HEK293 (cell line): ENCODE results near the gene ZNF83.
A peak's percentile ranks its signal among the peaks of the same experiment; 100 is the strongest.

Experiments used
- CTCF ChIA-PET: fragments of 350-600 bp; formaldehyde crosslinking; extraction: SDS; loops from one replicate; lab custom pipeline; 2021; ENCODE audit warnings: antibody characterized with exemption; lab: Yijun Ruan, JAX
- POLR2A ChIA-PET: fragments of 300-600 bp; formaldehyde crosslinking; extraction: SDS; loops from one replicate; lab custom pipeline; 2020; ENCODE audit warnings: antibody characterized with exemption, inconsistent platforms; lab: Yijun Ruan, JAX
- H3K27ac ChIP-seq: fragments of 200-500 bp; sonication (Bioruptor generic); 2 replicates; pipeline ENCODE4 v1.5.1; 2014; ENCODE audit warnings: low read depth, low read length, control low read depth, inconsistent platforms; ENCODE audit errors: extremely low read depth
- H3K36me3 ChIP-seq, 2 experiments: fragments of 200-500 bp in 1 of 2; sonication (Bioruptor generic) in 1 of 2; 1 replicate in 1 of 2; 2 replicates in 1 of 2; pipeline ENCODE4 v1.5.1; 2014 to 2017; ENCODE audit warnings: inconsistent platforms in 2 of 2, low read length in 2 of 2; ENCODE audit not compliant: control insufficient read depth in 2 of 2, insufficient read depth in 1 of 2
- H3K4me1 ChIP-seq: fragments of 200-500 bp; sonication (Bioruptor generic); 2 replicates; pipeline ENCODE4 v1.5.1; 2014; ENCODE audit warnings: mild to moderate bottlenecking, low read length, inconsistent platforms; ENCODE audit not compliant: control insufficient read depth, insufficient read depth
- H3K4me3 ChIP-seq: 2 replicates; pipeline ENCODE4 v1.5.1; 2011; ENCODE audit warnings: low read depth, mild to moderate bottlenecking, control low read depth, low read length, moderate library complexity
- H3K9me3 ChIP-seq: fragments of 200-500 bp; sonication (Bioruptor generic); 2 replicates; pipeline ENCODE4 v1.5.1; 2014; ENCODE audit warnings: low read depth, low read length, inconsistent platforms; ENCODE audit not compliant: control insufficient read depth, insufficient read depth
- BCL11A ChIP-seq: fragments of 450-650 bp; formaldehyde crosslinking; IDR thresholded peaks from 2 replicates; pipeline ENCODE4 v1.5.1; 2016; ENCODE audit warnings: low read depth, missing biosample characterization, missing genetic modification characterization
- ELK4 ChIP-seq: IDR thresholded peaks from 2 replicates; pipeline ENCODE4 v1.6.1; 2011; ENCODE audit warnings: mild to moderate bottlenecking, low read depth, low read length, borderline replicate concordance
- FEZF1 ChIP-seq: fragments of 450-650 bp; formaldehyde crosslinking; IDR thresholded peaks from 2 replicates; pipeline ENCODE4 v1.5.1; 2016; ENCODE audit warnings: missing biosample characterization, missing genetic modification characterization
- GLIS1 ChIP-seq: fragments of 450-650 bp; formaldehyde crosslinking; IDR thresholded peaks from 2 replicates; pipeline ENCODE4 v1.5.1; 2016; ENCODE audit warnings: missing biosample characterization, missing genetic modification characterization
- IKZF3 ChIP-seq: fragments of 450-650 bp; IDR thresholded peaks from 2 replicates; pipeline ENCODE4 v1.5.0; 2018; ENCODE audit warnings: missing biosample characterization, mild to moderate bottlenecking, missing genetic modification characterization, moderate library complexity
- INSM2 ChIP-seq: fragments of 450-650 bp; formaldehyde crosslinking; IDR thresholded peaks from 2 replicates; pipeline ENCODE4 v1.5.1; 2016; ENCODE audit warnings: missing biosample characterization, missing genetic modification characterization
- KLF8 ChIP-seq: fragments of 450-650 bp; formaldehyde crosslinking; IDR thresholded peaks from 2 replicates; pipeline ENCODE4 v1.5.1; 2016; ENCODE audit warnings: missing biosample characterization, missing genetic modification characterization
- PRDM1 ChIP-seq: fragments of 450-650 bp; formaldehyde crosslinking; IDR thresholded peaks from 2 replicates; pipeline ENCODE4; 2016; ENCODE audit warnings: missing biosample characterization, missing genetic modification characterization
- PRDM4 ChIP-seq: fragments of 450-650 bp; formaldehyde crosslinking; IDR thresholded peaks from 2 replicates; pipeline ENCODE4 v1.5.1; 2017; ENCODE audit warnings: missing biosample characterization, missing genetic modification characterization
- RBAK ChIP-seq: fragments of 450-650 bp; formaldehyde crosslinking; IDR thresholded peaks from 2 replicates; pipeline ENCODE4 v1.5.1; 2016; ENCODE audit warnings: missing biosample characterization, missing genetic modification characterization
- SP7 ChIP-seq: fragments of 450-650 bp; formaldehyde crosslinking; IDR thresholded peaks from 2 replicates; pipeline ENCODE4 v1.5.1; 2016; ENCODE audit warnings: missing biosample characterization, missing genetic modification characterization
- ZBTB20 ChIP-seq: fragments of 450-650 bp; formaldehyde crosslinking; IDR thresholded peaks from 2 replicates; pipeline ENCODE4 v1.5.1; 2016; ENCODE audit warnings: missing biosample characterization, missing genetic modification characterization
- ZFP37 ChIP-seq: fragments of 450-650 bp; formaldehyde crosslinking; IDR thresholded peaks from 2 replicates; pipeline ENCODE4 v1.5.1; 2016; ENCODE audit warnings: missing biosample characterization, missing genetic modification characterization
- ZFP69B ChIP-seq: fragments of 450-650 bp; formaldehyde crosslinking; IDR thresholded peaks from 2 replicates; pipeline ENCODE4 v1.5.1; 2016; ENCODE audit warnings: missing biosample characterization, missing genetic modification characterization
- ZNF10 ChIP-seq: fragments of 450-650 bp; formaldehyde crosslinking; IDR thresholded peaks from 2 replicates; pipeline ENCODE4 v1.5.1; 2017; ENCODE audit warnings: missing biosample characterization, missing genetic modification characterization
- ZNF175 ChIP-seq: fragments of 450-650 bp; formaldehyde crosslinking; IDR thresholded peaks from 2 replicates; pipeline ENCODE4 v1.5.1; 2016; ENCODE audit warnings: missing biosample characterization, missing genetic modification characterization
- ZNF214 ChIP-seq: fragments of 450-650 bp; formaldehyde crosslinking; IDR thresholded peaks from 2 replicates; pipeline ENCODE4 v1.5.1; 2017; ENCODE audit warnings: missing biosample characterization, mild to moderate bottlenecking, missing genetic modification characterization, borderline replicate concordance
- ZNF266 ChIP-seq: fragments of 450-650 bp; formaldehyde crosslinking; IDR thresholded peaks from 2 replicates; pipeline ENCODE4 v1.5.1; 2016; ENCODE audit warnings: missing biosample characterization, missing genetic modification characterization, low read depth
- ZNF292 ChIP-seq: fragments of 450-650 bp; formaldehyde crosslinking; IDR thresholded peaks from 2 replicates; pipeline ENCODE4 v1.5.1; 2016; ENCODE audit warnings: low read depth, missing biosample characterization, missing genetic modification characterization, borderline replicate concordance
- ZNF335 ChIP-seq: fragments of 450-650 bp; formaldehyde crosslinking; conservative IDR thresholded peaks from 2 replicates; pipeline ENCODE4 v1.5.1; 2016; ENCODE audit warnings: missing biosample characterization, missing genetic modification characterization
- ZNF341 ChIP-seq: fragments of 450-650 bp; formaldehyde crosslinking; IDR thresholded peaks from 2 replicates; pipeline ENCODE4; 2016; ENCODE audit warnings: low read depth, missing biosample characterization, missing genetic modification characterization
- ZNF354C ChIP-seq: fragments of 450-650 bp; formaldehyde crosslinking; IDR thresholded peaks from 2 replicates; pipeline ENCODE4 v1.5.1; 2016; ENCODE audit warnings: missing biosample characterization, missing genetic modification characterization, low read depth, borderline replicate concordance
- ZNF362 ChIP-seq: fragments of 450-650 bp; formaldehyde crosslinking; IDR thresholded peaks from 2 replicates; pipeline ENCODE4 v1.5.1; 2016; ENCODE audit warnings: missing biosample characterization, missing genetic modification characterization
- ZNF423 ChIP-seq: fragments of 450-650 bp; formaldehyde crosslinking; IDR thresholded peaks from 2 replicates; pipeline ENCODE4 v1.5.1; 2016; ENCODE audit warnings: missing biosample characterization, missing genetic modification characterization
- ZNF510 ChIP-seq: fragments of 450-650 bp; formaldehyde crosslinking; IDR thresholded peaks from 2 replicates; pipeline ENCODE4 v1.5.1; 2018; ENCODE audit warnings: mild to moderate bottlenecking, missing genetic modification characterization, missing biosample characterization; ENCODE audit not compliant: insufficient replicate concordance
- ZNF610 ChIP-seq: fragments of 450-650 bp; formaldehyde crosslinking; IDR thresholded peaks from 2 replicates; pipeline ENCODE4 v1.5.1; 2016; ENCODE audit warnings: missing biosample characterization, missing genetic modification characterization, borderline replicate concordance
- ZNF654 ChIP-seq: fragments of 450-650 bp; formaldehyde crosslinking; IDR thresholded peaks from 2 replicates; pipeline ENCODE4 v1.5.1; 2016; ENCODE audit warnings: low read depth, missing biosample characterization, missing genetic modification characterization
- ZNF670 ChIP-seq: fragments of 450-650 bp; formaldehyde crosslinking; IDR thresholded peaks from 2 replicates; pipeline ENCODE4 v1.5.1; 2016; ENCODE audit warnings: missing biosample characterization, missing genetic modification characterization, low read depth
- ZNF785 ChIP-seq: fragments of 450-650 bp; formaldehyde crosslinking; IDR thresholded peaks from 2 replicates; pipeline ENCODE4 v1.5.1; 2016; ENCODE audit warnings: missing biosample characterization, missing genetic modification characterization
- ZNF837 ChIP-seq: fragments of 450-650 bp; formaldehyde crosslinking; IDR thresholded peaks from 2 replicates; pipeline ENCODE4 v1.5.1; 2016; ENCODE audit warnings: missing biosample characterization, missing genetic modification characterization
- ZSCAN18 ChIP-seq: fragments of 450-650 bp; formaldehyde crosslinking; IDR thresholded peaks from 2 replicates; pipeline ENCODE4 v1.5.1; 2016; ENCODE audit warnings: missing biosample characterization, missing genetic modification characterization

ZNF83 gene

GRCh38 chr19:52638601-52639000 is 446 bp upstream of the ZNF83 start (continued):
- TF ChIP-seq ZNF10 (tag by site-specific recombination) (no peak), ZNF610 (tag by site-specific recombination) (no peak), PRDM1 (tag by site-specific recombination) (peak; percentile 91), ZNF214 (no peak), ZNF670 (tag by site-specific recombination) (no peak), KLF8 (peak; percentile 23; the same call in 1 of the 2 replicates), GLIS1 (no peak), INSM2 (tag by site-specific recombination) (no peak), ZNF266 (no peak), IKZF3 (tag by site-specific recombination) (no peak), ZFP37 (tag by site-specific recombination) (no peak), ZNF354C (tag by site-specific recombination) (no peak), ZNF837 (no peak), ZBTB20 (tag by site-specific recombination) (no peak), FEZF1 (tag by site-specific recombination) (no peak), ZNF785 (tag by site-specific recombination) (no peak), ZNF335 (peak; percentile 31; the same call in 1 of the 2 replicates), ZNF341 (tag by site-specific recombination) (peak; percentile 32; the same call in 1 of the 2 replicates)

- Histone ChIP-seq H3K36me3 (peaks cover 0 to 10% of the 10 kb centered on the region in 2 experiments; a peak in 1 of 3 replicates), H3K4me3 (no peak overlapping the region), H3K4me1 (no peaks in the 10 kb centered on the region), H3K27ac (no peak overlapping the region), H3K9me3 (no peaks in the 10 kb centered on the region)
- ChIA-PET CTCF (interaction anchor here (0.5 to 0.6 kb wide), 2 partner anchors 325 to 1529 kb away, joined by 4 to 6 read pairs; no protein-coding TSS in a partner anchor), POLR2A (no interaction called here)
- TF ChIP-seq ZNF423 (tag by site-specific recombination) (no peak), PRDM4 (no peak), ZNF510 (tag by site-specific recombination) (no peak), BCL11A (no peak), RBAK (tag by site-specific recombination) (no peak), ZNF362 (tag by site-specific recombination) (no peak), ZFP69B (tag by site-specific recombination) (no peak), ZNF654 (tag by site-specific recombination) (no peak), ZNF354C (tag by site-specific recombination) (no peak), ZNF175 (tag by site-specific recombination) (no peak), ZSCAN18 (tag by site-specific recombination) (no peak), SP7 (no peak), ZNF292 (no peak), ELK4 (no peak)
These were observed 2.2 kb downstream of the ZNF83 start for GRCh38 chr19:52635786-52636570.
